Aorta (tissue), 5 donors: ENCODE data around the gene KIAA1217. TPM values are rescaled to one million over a fixed set of nuclear protein-coding genes. Genes with fewer than 3 reads are reported as not detected.

ENCODE experiments used
- ATAC-seq: fragments of 200-7000 bp; cut with Tn5 transposase; one replicate; pipeline ENCODE4 v1.9.1; 2022; ENCODE audit warnings: moderate library complexity; ENCODE audit not compliant: low FRiP score
- DNase-seq, 2 donors: peaks; one replicate each; pipeline ENCODE4 v3.0.0-alpha.2; 2020
- H3K27ac ChIP-seq, 2 donors: one replicate each; pipeline ENCODE4 v1.5.1; 2013; ENCODE audit warnings: low read length in 2 of 2, mild to moderate bottlenecking in 2 of 2, moderate library complexity in 2 of 2, control low read depth in 1 of 2, inconsistent platforms in 1 of 2, low read depth in 1 of 2
- H3K27me3 ChIP-seq, 2 donors: one replicate each; pipeline ENCODE4 v1.6.1; 2013; ENCODE audit warnings: control low read depth in 1 of 2, low read length in 1 of 2, mild to moderate bottlenecking in 1 of 2, moderate library complexity in 1 of 2; ENCODE audit not compliant: insufficient read depth in 2 of 2, control insufficient read depth in 1 of 2
- H3K36me3 ChIP-seq, 2 donors: one replicate each; pipeline ENCODE4 v1.6.1; 2013; ENCODE audit warnings: control low read depth in 1 of 2, low read length in 1 of 2, mild to moderate bottlenecking in 1 of 2; ENCODE audit not compliant: insufficient read depth in 2 of 2, control insufficient read depth in 1 of 2
- H3K4me1 ChIP-seq, 2 donors: one replicate each; pipeline ENCODE4 v1.6.1; 2013; ENCODE audit warnings: low read length in 2 of 2, control low read depth in 1 of 2, mild to moderate bottlenecking in 1 of 2, moderate library complexity in 1 of 2; ENCODE audit not compliant: insufficient read depth in 2 of 2, control insufficient read depth in 1 of 2
- H3K4me3 ChIP-seq, 2 donors: one replicate each; pipeline ENCODE4 v1.5.1; 2013; ENCODE audit warnings: low read length in 2 of 2, control low read depth in 1 of 2, mild to moderate bottlenecking in 1 of 2
- H3K9me3 ChIP-seq: one replicate; pipeline ENCODE4 v1.6.1; 2013; ENCODE audit warnings: mild to moderate bottlenecking, low read length; ENCODE audit not compliant: control insufficient read depth
- WGBS, 2 donors: extraction: QIAGEN DNeasy Blood & Tissue Kit; methylation state at CpG; one replicate each; pipeline ENCODE4 v1.1.7; 2013; 5-methylcytosine and 5-hydroxymethylcytosine counted together
- intact Hi-C, 2 donors: fragments of 100-400 bp; cut with DNase I; formaldehyde crosslinking; loops; one replicate each; pipeline versions ENCODE4 v1.14.2 to v1.15.0; 2022
- polyA plus RNA-seq, 2 donors: library from polyadenylated mRNA; stranded (reverse); fragments of 200-250 nt; gene quantifications; one replicate each; pipeline ENCODE4 v1.2.3, GENCODE V29; 2013
- total RNA-seq, 2 donors: library from RNA; stranded (reverse); fragmentation: NEBNext Ultra II Directional; extraction: Animal tissue kit (Norgen Biotek cat#: 25700); gene quantifications; one replicate each; pipeline ENCODE4 v1.2.1, GENCODE V29; 2021
- donor health status: healthy with polysubstance abuse.
- donor health status: Bipolar disorder and iron deficiency.
- donor health status: DM: no; HTN: no; CAD: no.
- donor health status: DM: no; HTN: no; CAD: no.
- donor health status: DM: yes; HTN: yes; CAD: no.

Gene KIAA1217
- total and polyA plus RNA-seq, 4 donors, result 2.5 to 18.3 (median 11.1) TPM

GRCh38 chr10:24406809-24407483, 198.0 kb downstream of the KIAA1217 start:
- Histone ChIP-seq H3K27ac (no peak overlapping the region), H3K27me3 (no peaks in the 10 kb centered on the region), H3K9me3 (peaks cover 2% of the 10 kb centered on the region), H3K4me3 (no peak overlapping the region), H3K36me3 (no peaks in the 10 kb centered on the region), H3K4me1 (no peaks in the 10 kb centered on the region)
- ATAC-seq (no peak), DNase-seq (no peak)
- WGBS, 2 donors, result 95% methylated on average over 12 of the region's 12 CpGs
- intact Hi-C loops, result no loop called here

GRCh38 chr10:24407928-24408327, 199.0 kb downstream of the KIAA1217 start:
- no peak overlapping the region for H3K27ac ChIP-seq
- no peak for ATAC-seq
- no peaks in the 10 kb centered on the region for H3K4me1 ChIP-seq
- H3K9me3 ChIP-seq, result peaks cover 2% of the 10 kb centered on the region
- H3K4me3 ChIP-seq, result no peak overlapping the region
- H3K36me3 ChIP-seq, result no peaks in the 10 kb centered on the region
- no peak for DNase-seq
- intact Hi-C loops, result no loop called here
- no peaks in the 10 kb centered on the region for H3K27me3 ChIP-seq

- H3K4me1 ChIP-seq, result no peaks in the 10 kb centered on the region
- peaks cover 2% of the 10 kb centered on the region for H3K9me3 ChIP-seq
- intact Hi-C loops, result no loop called here
- H3K27ac ChIP-seq, result no peak overlapping the region
- DNase-seq (no peak), ATAC-seq (no peak)
- H3K27me3 ChIP-seq, result no peaks in the 10 kb centered on the region
- no peaks in the 10 kb centered on the region for H3K36me3 ChIP-seq
- no peak overlapping the region for H3K4me3 ChIP-seq
- 98 to 100% methylated on average over 2 of the region's 2 CpGs for WGBS, 2 donors
Observed at GRCh38 chr10:24408365-24408764, 199.4 kb downstream of the KIAA1217 start.

- WGBS, 2 donors, result 92 to 95% methylated on average over 6 of the region's 6 CpGs
- Histone ChIP-seq H3K36me3 (no peaks in the 10 kb centered on the region), H3K27me3 (no peaks in the 10 kb centered on the region), H3K4me3 (no peak overlapping the region), H3K4me1 (no peaks in the 10 kb centered on the region), H3K27ac (no peak overlapping the region), H3K9me3 (no peaks in the 10 kb centered on the region)
- DNase-seq (no peak), ATAC-seq (no peak)
- intact Hi-C loops, result loop anchor here in 1 of 2 donors (10.0 kb wide), 1 partner anchor 90 kb away; no protein-coding TSS in a partner anchor
Observed at GRCh38 chr10:24414597-24414996, 205.7 kb downstream of the KIAA1217 start.

GRCh38 chr10:24415455-24416125, 206.7 kb downstream of the KIAA1217 start:
- no peaks in the 10 kb centered on the region for H3K9me3 ChIP-seq
- no peak overlapping the region for H3K27ac ChIP-seq
- intact Hi-C loops, result loop anchor here in 1 of 2 donors (10.0 kb wide), 1 partner anchor 89 kb away; no protein-coding TSS in a partner anchor
- WGBS, 2 donors, result 66 to 79% methylated on average over 5 of the region's 5 CpGs
- DNase-seq, result peak; percentile 70 to 84
- H3K36me3 ChIP-seq, result no peaks in the 10 kb centered on the region
- peak; percentile 57 for ATAC-seq
- H3K27me3 ChIP-seq, result no peaks in the 10 kb centered on the region
- no peak overlapping the region for H3K4me3 ChIP-seq
- no peaks in the 10 kb centered on the region for H3K4me1 ChIP-seq

GRCh38 chr10:24416248-24416647, 207.3 kb downstream of the KIAA1217 start:
- H3K36me3 ChIP-seq, result no peaks in the 10 kb centered on the region
- no peaks in the 10 kb centered on the region for H3K27me3 ChIP-seq
- ATAC-seq (no peak), DNase-seq (no peak)
- WGBS, 2 donors, result 89 to 90% methylated on average over 4 of the region's 4 CpGs
- no peaks in the 10 kb centered on the region for H3K9me3 ChIP-seq
- H3K4me1 ChIP-seq, result no peaks in the 10 kb centered on the region
- H3K27ac ChIP-seq, result no peak overlapping the region
- no peak overlapping the region for H3K4me3 ChIP-seq
- intact Hi-C loops, result loop anchor here in 1 of 2 donors (10.0 kb wide), 1 partner anchor 89 kb away; no protein-coding TSS in a partner anchor

GRCh38 chr10:24417053-24417452, 208.1 kb downstream of the KIAA1217 start:
- H3K27ac ChIP-seq, result no peak overlapping the region
- no peak for DNase-seq
- ATAC-seq, result no peak

GRCh38 chr10:24418532-24418931, 209.6 kb downstream of the KIAA1217 start:
- Histone ChIP-seq H3K27me3 (no peaks in the 10 kb centered on the region), H3K4me3 (no peak overlapping the region), H3K9me3 (no peaks in the 10 kb centered on the region), H3K27ac (no peak overlapping the region), H3K36me3 (no peaks in the 10 kb centered on the region), H3K4me1 (no peaks in the 10 kb centered on the region)
- DNase-seq (no peak), ATAC-seq (no peak)
- intact Hi-C loops, result loop anchor here in 1 of 2 donors (10.0 kb wide), 1 partner anchor 86 kb away; no protein-coding TSS in a partner anchor
- 93 to 94% methylated on average over 4 of the region's 4 CpGs for WGBS, 2 donors

More at GRCh38 chr10:24417053-24417452, 208.1 kb downstream of the KIAA1217 start:
- intact Hi-C loops, result loop anchor here in 1 of 2 donors (10.0 kb wide), 1 partner anchor 88 kb away; no protein-coding TSS in a partner anchor
- Histone ChIP-seq H3K27me3 (no peaks in the 10 kb centered on the region), H3K36me3 (no peaks in the 10 kb centered on the region), H3K4me3 (no peak overlapping the region), H3K9me3 (no peaks in the 10 kb centered on the region), H3K4me1 (no peaks in the 10 kb centered on the region)
- WGBS, 2 donors, result 85 to 94% methylated on average over 7 of the region's 7 CpGs
